LNCAP (cell line): ENCODE measurements around the gene ZNF319.

Source experiments
- TF ChIP-seq, protein P1 (sequence below): fragments of 450-650 bp; IDR thresholded peaks from 2 replicates; pipeline ENCODE4 v1.5.1; 2017; ENCODE audit warnings: mild to moderate bottlenecking

Gene ZNF319

GRCh38 chr16:58027161-58027915 lies 26.9 kb upstream of the ZNF319 start:
- TF ChIP-seq, protein P1, sequence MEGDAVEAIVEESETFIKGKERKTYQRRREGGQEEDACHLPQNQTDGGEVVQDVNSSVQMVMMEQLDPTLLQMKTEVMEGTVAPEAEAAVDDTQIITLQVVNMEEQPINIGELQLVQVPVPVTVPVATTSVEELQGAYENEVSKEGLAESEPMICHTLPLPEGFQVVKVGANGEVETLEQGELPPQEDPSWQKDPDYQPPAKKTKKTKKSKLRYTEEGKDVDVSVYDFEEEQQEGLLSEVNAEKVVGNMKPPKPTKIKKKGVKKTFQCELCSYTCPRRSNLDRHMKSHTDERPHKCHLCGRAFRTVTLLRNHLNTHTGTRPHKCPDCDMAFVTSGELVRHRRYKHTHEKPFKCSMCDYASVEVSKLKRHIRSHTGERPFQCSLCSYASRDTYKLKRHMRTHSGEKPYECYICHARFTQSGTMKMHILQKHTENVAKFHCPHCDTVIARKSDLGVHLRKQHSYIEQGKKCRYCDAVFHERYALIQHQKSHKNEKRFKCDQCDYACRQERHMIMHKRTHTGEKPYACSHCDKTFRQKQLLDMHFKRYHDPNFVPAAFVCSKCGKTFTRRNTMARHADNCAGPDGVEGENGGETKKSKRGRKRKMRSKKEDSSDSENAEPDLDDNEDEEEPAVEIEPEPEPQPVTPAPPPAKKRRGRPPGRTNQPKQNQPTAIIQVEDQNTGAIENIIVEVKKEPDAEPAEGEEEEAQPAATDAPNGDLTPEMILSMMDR: no peak

DNA sequence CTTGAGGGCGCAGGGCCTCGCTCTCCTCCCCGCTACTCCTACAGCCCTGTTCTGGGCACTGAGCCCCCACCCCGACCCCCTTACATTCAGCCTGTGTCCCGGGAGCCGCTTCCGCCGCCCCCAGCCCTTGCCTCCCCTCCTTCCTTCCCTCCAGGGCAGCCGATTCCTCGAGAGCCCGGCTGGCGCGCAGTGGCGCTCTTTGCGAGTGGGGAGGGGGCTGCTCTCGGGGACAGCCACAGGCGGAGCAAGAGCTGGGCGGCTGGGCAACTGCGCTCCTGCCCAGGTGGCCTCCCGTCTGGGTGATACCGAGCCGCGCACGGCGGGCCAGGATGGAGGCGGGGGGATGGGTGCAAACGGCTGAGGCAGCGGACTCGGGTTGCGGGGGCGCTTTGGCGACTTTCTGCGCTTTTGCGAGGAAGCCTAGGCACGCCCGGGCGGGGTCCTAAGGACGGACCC lies 26.3 kb upstream of the ZNF319 start:
- TF ChIP-seq, protein P1: no peak; the same call in 1 of the 2 replicates

DNA sequence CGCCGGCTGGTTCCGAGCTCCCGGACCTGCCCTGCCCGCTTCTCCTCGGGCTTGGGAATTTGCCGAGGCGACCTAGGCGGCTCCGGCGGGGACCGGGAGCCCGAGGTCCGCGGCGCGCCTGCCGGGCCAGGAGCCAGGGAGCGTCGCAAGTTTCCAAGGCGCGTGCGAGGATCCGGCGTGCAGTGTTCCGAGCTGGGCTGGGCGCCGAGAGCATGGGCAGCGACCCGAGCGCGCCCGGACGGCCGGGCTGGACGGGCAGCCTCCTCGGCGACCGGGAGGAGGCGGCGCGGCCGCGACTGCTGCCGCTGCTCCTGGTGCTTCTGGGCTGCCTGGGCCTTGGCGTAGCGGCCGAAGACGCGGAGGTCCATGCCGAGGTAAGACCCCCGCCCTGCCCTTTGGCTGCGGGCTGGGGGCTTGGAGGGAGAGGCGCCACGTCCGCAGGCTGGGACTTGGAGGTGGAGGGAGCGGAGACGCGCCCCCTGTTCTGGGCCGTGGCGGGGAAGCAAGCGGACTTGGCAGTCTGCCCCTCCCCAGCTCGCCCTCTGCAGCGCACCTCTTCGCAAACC lies 25.8 kb upstream of the ZNF319 start:
- TF ChIP-seq, protein P1: no peak

DNA sequence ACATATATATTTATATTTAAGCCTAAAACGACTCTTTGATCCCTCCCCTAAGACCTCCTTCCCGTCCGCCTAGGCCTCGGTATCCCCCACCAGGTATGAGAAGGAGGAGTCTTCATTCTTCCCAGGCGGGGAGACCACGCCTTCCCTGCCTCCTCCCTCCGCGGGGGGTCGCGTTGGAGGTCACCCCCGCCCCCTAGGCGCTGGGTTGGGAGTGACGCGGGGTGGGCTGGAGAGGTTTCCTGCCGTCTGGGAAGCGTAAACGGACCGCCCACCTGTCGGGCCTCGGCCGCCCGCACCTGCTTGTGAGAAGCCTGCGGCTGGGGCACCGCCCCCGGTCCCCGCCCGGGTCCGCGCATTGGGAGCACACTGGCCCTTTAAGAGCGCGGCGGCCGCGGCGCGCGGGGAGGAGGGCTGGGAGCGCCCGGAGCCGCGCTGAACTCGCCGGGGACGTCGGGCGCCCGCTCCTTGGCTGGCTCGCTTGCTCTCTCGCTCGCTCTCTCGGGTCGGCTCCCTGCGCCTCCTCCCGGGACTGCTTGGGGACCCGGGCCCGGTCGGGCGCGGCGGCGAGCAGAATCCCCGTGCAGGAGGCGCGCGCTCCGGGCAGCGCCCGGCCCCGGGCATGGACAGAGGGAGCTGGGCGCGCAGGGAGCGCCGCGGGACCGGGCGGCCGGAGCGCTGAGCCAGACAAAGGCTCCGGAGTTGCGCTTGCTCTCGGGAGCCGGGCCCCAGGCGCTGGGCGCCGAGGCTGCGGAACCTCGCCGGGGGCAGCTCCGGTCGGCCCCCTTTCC lies 25.1 kb upstream of the ZNF319 start, which contains the start of gene MMP15:
TSS of gene MMP15 (plus strand) at position 404 of the 788 bp plus-strand sequence. CDS start 597 bp downstream, outside the sequence.
- TF ChIP-seq, protein P1: no peak

GRCh38 chr16:58024486-58025350 lies 24.2 kb upstream of the ZNF319 start:
- TF ChIP-seq, protein P1: no peak

GRCh38 chr16:58022601-58023371 lies 22.3 kb upstream of the ZNF319 start:
- TF ChIP-seq, protein P1: no peak
